ENCODE data around the gene POU2F1.
"Not testable (repeated sequence)": the region's sequence is repeated elsewhere in the genome, so short reads cannot be mapped to it uniquely, and the experiment has no call there.

The POU2F1 gene

GRCh38 chr1:167312871-167313270, 92.2 kb downstream of the POU2F1 start:
- Histone ChIP-seq H3K36me3 (ENCODE audit: control insufficient read depth, insufficient read depth, low read length) (no peaks in the 10 kb centered on the region; the same call in 1 of the 2 replicates), H3K9me3 (ENCODE audit: control insufficient read depth, insufficient read depth, low read length) (no peaks in the 10 kb centered on the region; the same call in 1 of the 2 replicates), H3K4me1 (ENCODE audit: control insufficient read depth, insufficient read depth, low read length) (no peaks in the 10 kb centered on the region), H3K27me3 (ENCODE audit: control insufficient read depth, insufficient read depth, low read length) (no peaks in the 10 kb centered on the region), H3K4me3 (ENCODE audit: low read length) (no peak overlapping the region), H3K27ac (ENCODE audit: low read length) (no peak overlapping the region)
- WGBS (ENCODE audit: insufficient coverage, insufficient read length) = no CpG with 5 or more reads among the region's 1 CpG
- DNase-seq (ENCODE audit: low read depth, low spot score) = no peak

GRCh38 chr1:167314671-167315070, 94.0 kb downstream of the POU2F1 start:
- no CpG with 5 or more reads among the region's 3 CpGs for WGBS (ENCODE audit: insufficient coverage, insufficient read length)

GRCh38 chr1:167317463-167317862, 96.8 kb downstream of the POU2F1 start:
- Histone ChIP-seq H3K4me1 (ENCODE audit: control insufficient read depth, insufficient read depth, low read length) (no peaks in the 10 kb centered on the region), H3K9me3 (ENCODE audit: control insufficient read depth, insufficient read depth, low read length) (no peaks in the 10 kb centered on the region; the same call in 1 of the 2 replicates), H3K4me3 (ENCODE audit: low read length) (no peak overlapping the region), H3K36me3 (ENCODE audit: control insufficient read depth, insufficient read depth, low read length) (no peaks in the 10 kb centered on the region; the same call in 1 of the 2 replicates), H3K27me3 (ENCODE audit: control insufficient read depth, insufficient read depth, low read length) (no peaks in the 10 kb centered on the region), H3K27ac (ENCODE audit: low read length) (no peak overlapping the region)
- no CpG with 5 or more reads among the region's 3 CpGs for WGBS (ENCODE audit: insufficient coverage, insufficient read length)
- DNase-seq (ENCODE audit: low read depth, low spot score) = no peak

More at GRCh38 chr1:167314671-167315070, 94.0 kb downstream of the POU2F1 start:
- Histone ChIP-seq H3K27ac (ENCODE audit: low read length) (no peak overlapping the region), H3K4me3 (ENCODE audit: low read length) (no peak overlapping the region), H3K9me3 (ENCODE audit: control insufficient read depth, insufficient read depth, low read length) (no peaks in the 10 kb centered on the region; the same call in 1 of the 2 replicates), H3K36me3 (ENCODE audit: control insufficient read depth, insufficient read depth, low read length) (no peaks in the 10 kb centered on the region; the same call in 1 of the 2 replicates), H3K4me1 (ENCODE audit: control insufficient read depth, insufficient read depth, low read length) (no peaks in the 10 kb centered on the region), H3K27me3 (ENCODE audit: control insufficient read depth, insufficient read depth, low read length) (no peaks in the 10 kb centered on the region)
- DNase-seq (ENCODE audit: low read depth, low spot score) = no peak

GRCh38 chr1:167319206-167319605, 98.5 kb downstream of the POU2F1 start:
- WGBS (ENCODE audit: insufficient coverage, insufficient read length) = no CpG with 5 or more reads among the region's 2 CpGs
- not testable (repeated sequence) for H3K4me1 ChIP-seq (ENCODE audit: control insufficient read depth, insufficient read depth, low read length); H3K27me3 ChIP-seq (ENCODE audit: control insufficient read depth, insufficient read depth, low read length); DNase-seq (ENCODE audit: low read depth, low spot score); H3K4me3 ChIP-seq (ENCODE audit: low read length); H3K9me3 ChIP-seq (ENCODE audit: control insufficient read depth, insufficient read depth, low read length); H3K36me3 ChIP-seq (ENCODE audit: control insufficient read depth, insufficient read depth, low read length); H3K27ac ChIP-seq (ENCODE audit: low read length)

GRCh38 chr1:167322483-167322882, 101.8 kb downstream of the POU2F1 start:
- no peaks in the 10 kb centered on the region for H3K4me1 ChIP-seq (ENCODE audit: control insufficient read depth, insufficient read depth, low read length)
- no peak overlapping the region for H3K4me3 ChIP-seq (ENCODE audit: low read length)
- no peak for DNase-seq (ENCODE audit: low read depth, low spot score)
- no peaks in the 10 kb centered on the region for H3K27me3 ChIP-seq (ENCODE audit: control insufficient read depth, insufficient read depth, low read length)
- WGBS (ENCODE audit: insufficient coverage, insufficient read length) = no CpG with 5 or more reads among the region's 8 CpGs
- H3K9me3 ChIP-seq (ENCODE audit: control insufficient read depth, insufficient read depth, low read length) = no peaks in the 10 kb centered on the region; the same call in 1 of the 2 replicates
- H3K27ac ChIP-seq (ENCODE audit: low read length) = no peak overlapping the region
- no peaks in the 10 kb centered on the region for H3K36me3 ChIP-seq (ENCODE audit: control insufficient read depth, insufficient read depth, low read length)

- Histone ChIP-seq H3K4me3 (ENCODE audit: low read length) (no peak overlapping the region), H3K9me3 (ENCODE audit: control insufficient read depth, insufficient read depth, low read length) (no peaks in the 10 kb centered on the region; the same call in 1 of the 2 replicates), H3K4me1 (ENCODE audit: control insufficient read depth, insufficient read depth, low read length) (no peaks in the 10 kb centered on the region; the same call in 1 of the 2 replicates), H3K27me3 (ENCODE audit: control insufficient read depth, insufficient read depth, low read length) (no peaks in the 10 kb centered on the region), H3K36me3 (ENCODE audit: control insufficient read depth, insufficient read depth, low read length) (no peaks in the 10 kb centered on the region), H3K27ac (ENCODE audit: low read length) (no peak overlapping the region)
- WGBS (ENCODE audit: insufficient coverage, insufficient read length) = no CpG with 5 or more reads among the region's 1 CpG
- DNase-seq (ENCODE audit: low read depth, low spot score) = no peak
Observed at GRCh38 chr1:167325151-167325550, 104.5 kb downstream of the POU2F1 start.

GRCh38 chr1:167328306-167328815, 107.7 kb downstream of the POU2F1 start:
- WGBS (ENCODE audit: insufficient coverage, insufficient read length) = no CpG with 5 or more reads among the region's 4 CpGs
- Histone ChIP-seq H3K9me3 (ENCODE audit: control insufficient read depth, insufficient read depth, low read length) (no peaks in the 10 kb centered on the region), H3K27me3 (ENCODE audit: control insufficient read depth, insufficient read depth, low read length) (no peaks in the 10 kb centered on the region), H3K4me1 (ENCODE audit: control insufficient read depth, insufficient read depth, low read length) (no peaks in the 10 kb centered on the region; the same call in 1 of the 2 replicates), H3K4me3 (ENCODE audit: low read length) (no peak overlapping the region), H3K27ac (ENCODE audit: low read length) (peak overlapping the region; percentile 69), H3K36me3 (ENCODE audit: control insufficient read depth, insufficient read depth, low read length) (no peaks in the 10 kb centered on the region)
- no peak for DNase-seq (ENCODE audit: low read depth, low spot score)

- Histone ChIP-seq H3K4me3 (ENCODE audit: low read length) (no peak overlapping the region), H3K4me1 (ENCODE audit: control insufficient read depth, insufficient read depth, low read length) (no peaks in the 10 kb centered on the region; the same call in 1 of the 2 replicates), H3K27ac (ENCODE audit: low read length) (peak overlapping the region; percentile 69), H3K27me3 (ENCODE audit: control insufficient read depth, insufficient read depth, low read length) (no peaks in the 10 kb centered on the region), H3K36me3 (ENCODE audit: control insufficient read depth, insufficient read depth, low read length) (no peaks in the 10 kb centered on the region), H3K9me3 (ENCODE audit: control insufficient read depth, insufficient read depth, low read length) (no peaks in the 10 kb centered on the region)
- no CpG with 5 or more reads among the region's 8 CpGs for WGBS (ENCODE audit: insufficient coverage, insufficient read length)
- DNase-seq (ENCODE audit: low read depth, low spot score) = peak; percentile 29
Observed at GRCh38 chr1:167328816-167329483, 108.3 kb downstream of the POU2F1 start.

GRCh38 chr1:167330601-167331293, 110.1 kb downstream of the POU2F1 start:
- Histone ChIP-seq H3K9me3 (ENCODE audit: control insufficient read depth, insufficient read depth, low read length) (no peaks in the 10 kb centered on the region), H3K4me3 (ENCODE audit: low read length) (no peak overlapping the region), H3K27me3 (ENCODE audit: control insufficient read depth, insufficient read depth, low read length) (no peaks in the 10 kb centered on the region), H3K4me1 (ENCODE audit: control insufficient read depth, insufficient read depth, low read length) (no peaks in the 10 kb centered on the region; the same call in 1 of the 2 replicates), H3K36me3 (ENCODE audit: control insufficient read depth, insufficient read depth, low read length) (no peaks in the 10 kb centered on the region), H3K27ac (ENCODE audit: low read length) (no peak overlapping the region)
- no CpG with 5 or more reads among the region's 1 CpG for WGBS (ENCODE audit: insufficient coverage, insufficient read length)
- no peak for DNase-seq (ENCODE audit: low read depth, low spot score)

- no peak overlapping the region for H3K27ac ChIP-seq (ENCODE audit: low read length)
Observed at GRCh38 chr1:167331650-167332049, 111.0 kb downstream of the POU2F1 start.

More at GRCh38 chr1:167331650-167332049, 111.0 kb downstream of the POU2F1 start:
- Histone ChIP-seq H3K36me3 (ENCODE audit: control insufficient read depth, insufficient read depth, low read length) (no peaks in the 10 kb centered on the region), H3K4me1 (ENCODE audit: control insufficient read depth, insufficient read depth, low read length) (no peaks in the 10 kb centered on the region; the same call in 1 of the 2 replicates), H3K4me3 (ENCODE audit: low read length) (no peak overlapping the region), H3K9me3 (ENCODE audit: control insufficient read depth, insufficient read depth, low read length) (no peaks in the 10 kb centered on the region), H3K27me3 (ENCODE audit: control insufficient read depth, insufficient read depth, low read length) (no peaks in the 10 kb centered on the region)
- WGBS (ENCODE audit: insufficient coverage, insufficient read length) = 80% methylated on average over 1 of the region's 2 CpGs
- no peak for DNase-seq (ENCODE audit: low read depth, low spot score)

All from iPS DF 6.9 (cell line).